ENCODE results near the gene LMO1.

Gene LMO1

DNA sequence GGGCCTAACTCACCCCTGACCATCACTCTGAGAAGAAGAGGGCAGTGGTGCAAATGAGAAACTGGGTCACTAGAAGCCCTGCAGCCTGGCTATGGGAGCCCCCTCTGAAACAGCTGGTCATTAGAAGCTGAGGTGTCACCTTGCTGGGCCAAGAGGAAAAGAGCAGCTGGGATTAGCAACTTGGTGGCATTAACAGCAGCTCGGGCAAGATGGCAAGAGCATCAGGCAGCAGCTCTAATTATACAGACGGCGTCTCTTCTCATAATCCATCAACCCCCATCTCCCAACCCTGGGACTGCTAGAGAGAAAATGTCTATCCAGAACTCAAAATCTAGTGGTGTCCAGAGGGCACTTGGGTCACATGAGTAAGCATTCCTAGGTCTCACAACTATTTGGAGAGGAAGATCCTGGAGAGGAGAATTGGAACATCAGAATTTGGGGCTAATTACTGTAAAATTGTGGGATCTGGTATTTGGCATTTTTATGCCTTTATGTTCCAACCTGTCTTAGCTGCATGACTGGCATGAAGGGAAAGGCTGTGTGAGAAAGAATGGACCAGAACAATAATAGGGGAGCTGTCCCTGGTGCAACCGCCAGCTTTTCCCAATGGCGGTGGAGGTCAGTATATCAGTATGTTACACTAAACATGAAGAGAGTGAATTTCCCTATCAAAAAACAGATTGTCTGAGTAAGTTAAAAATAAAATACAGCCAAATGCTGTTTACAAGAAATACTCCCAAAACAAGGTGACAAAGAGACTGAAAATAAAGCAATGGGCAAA lies 7.6 kb upstream of the LMO1 start:
- no peaks in the 10 kb centered on the region for H4K20me1 ChIP-seq (ENCODE audit: low read depth, low read length)
- no peak overlapping the region for H3K9ac ChIP-seq (ENCODE audit: low read length)
- TF ChIP-seq, protein P1, sequence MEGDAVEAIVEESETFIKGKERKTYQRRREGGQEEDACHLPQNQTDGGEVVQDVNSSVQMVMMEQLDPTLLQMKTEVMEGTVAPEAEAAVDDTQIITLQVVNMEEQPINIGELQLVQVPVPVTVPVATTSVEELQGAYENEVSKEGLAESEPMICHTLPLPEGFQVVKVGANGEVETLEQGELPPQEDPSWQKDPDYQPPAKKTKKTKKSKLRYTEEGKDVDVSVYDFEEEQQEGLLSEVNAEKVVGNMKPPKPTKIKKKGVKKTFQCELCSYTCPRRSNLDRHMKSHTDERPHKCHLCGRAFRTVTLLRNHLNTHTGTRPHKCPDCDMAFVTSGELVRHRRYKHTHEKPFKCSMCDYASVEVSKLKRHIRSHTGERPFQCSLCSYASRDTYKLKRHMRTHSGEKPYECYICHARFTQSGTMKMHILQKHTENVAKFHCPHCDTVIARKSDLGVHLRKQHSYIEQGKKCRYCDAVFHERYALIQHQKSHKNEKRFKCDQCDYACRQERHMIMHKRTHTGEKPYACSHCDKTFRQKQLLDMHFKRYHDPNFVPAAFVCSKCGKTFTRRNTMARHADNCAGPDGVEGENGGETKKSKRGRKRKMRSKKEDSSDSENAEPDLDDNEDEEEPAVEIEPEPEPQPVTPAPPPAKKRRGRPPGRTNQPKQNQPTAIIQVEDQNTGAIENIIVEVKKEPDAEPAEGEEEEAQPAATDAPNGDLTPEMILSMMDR (IDR thresholded peaks at IDR 0.05; ENCODE audit: insufficient read depth, low read length, poor library complexity, severe bottlenecking): no peak
- no peak for TF ChIP-seq EZH2phosphoT487 (conservative IDR thresholded peaks at IDR 0.05; ENCODE audit: low read length)
- H3K27me3 ChIP-seq (ENCODE audit: low read length): no peaks in the 10 kb centered on the region
- no peak overlapping the region for H3K4me3 ChIP-seq (ENCODE audit: insufficient read depth, low read length, poor library complexity, severe bottlenecking)
- no peak overlapping the region for H2AFZ ChIP-seq (ENCODE audit: low read depth, low read length, severe bottlenecking)
- no peaks in the 10 kb centered on the region for H3F3A ChIP-seq (ENCODE audit: insufficient read depth)
- no peak overlapping the region for H3K4me2 ChIP-seq (ENCODE audit: low read depth, low read length, poor library complexity, severe bottlenecking)
- no peaks in the 10 kb centered on the region for H3K9me3 ChIP-seq (ENCODE audit: insufficient read depth, low read length)
- H3K27ac ChIP-seq (ENCODE audit: low read depth, low read length): no peak overlapping the region
- H3K79me2 ChIP-seq (ENCODE audit: insufficient read depth, low read length): no peaks in the 10 kb centered on the region
- no peaks in the 10 kb centered on the region for H3K9me2 ChIP-seq (replicated peaks; ENCODE audit: insufficient read depth, low read length)
- no peaks in the 10 kb centered on the region for H3K36me3 ChIP-seq (ENCODE audit: low read length)

DNA sequence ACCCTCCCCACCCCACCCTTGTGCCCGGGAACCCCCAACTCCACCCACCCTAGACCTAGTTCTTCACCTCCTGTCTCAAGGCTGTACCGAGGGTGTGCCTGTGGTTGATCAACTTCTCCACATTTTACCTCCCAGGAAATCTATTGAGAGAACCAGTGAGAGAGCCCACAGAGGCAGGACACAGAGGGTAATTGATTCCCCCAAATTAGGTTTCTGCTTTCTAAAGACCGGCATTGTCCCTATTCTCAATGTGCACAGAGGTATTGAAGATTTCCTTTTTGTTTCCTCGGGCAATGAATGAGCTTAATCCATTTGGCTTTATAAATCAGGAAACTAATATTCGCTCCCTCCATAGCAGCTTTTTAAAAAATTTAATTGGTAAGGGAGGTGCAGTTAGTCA lies 6.0 kb upstream of the LMO1 start:
- H3K9ac ChIP-seq (ENCODE audit: low read length): no peak overlapping the region

DNA sequence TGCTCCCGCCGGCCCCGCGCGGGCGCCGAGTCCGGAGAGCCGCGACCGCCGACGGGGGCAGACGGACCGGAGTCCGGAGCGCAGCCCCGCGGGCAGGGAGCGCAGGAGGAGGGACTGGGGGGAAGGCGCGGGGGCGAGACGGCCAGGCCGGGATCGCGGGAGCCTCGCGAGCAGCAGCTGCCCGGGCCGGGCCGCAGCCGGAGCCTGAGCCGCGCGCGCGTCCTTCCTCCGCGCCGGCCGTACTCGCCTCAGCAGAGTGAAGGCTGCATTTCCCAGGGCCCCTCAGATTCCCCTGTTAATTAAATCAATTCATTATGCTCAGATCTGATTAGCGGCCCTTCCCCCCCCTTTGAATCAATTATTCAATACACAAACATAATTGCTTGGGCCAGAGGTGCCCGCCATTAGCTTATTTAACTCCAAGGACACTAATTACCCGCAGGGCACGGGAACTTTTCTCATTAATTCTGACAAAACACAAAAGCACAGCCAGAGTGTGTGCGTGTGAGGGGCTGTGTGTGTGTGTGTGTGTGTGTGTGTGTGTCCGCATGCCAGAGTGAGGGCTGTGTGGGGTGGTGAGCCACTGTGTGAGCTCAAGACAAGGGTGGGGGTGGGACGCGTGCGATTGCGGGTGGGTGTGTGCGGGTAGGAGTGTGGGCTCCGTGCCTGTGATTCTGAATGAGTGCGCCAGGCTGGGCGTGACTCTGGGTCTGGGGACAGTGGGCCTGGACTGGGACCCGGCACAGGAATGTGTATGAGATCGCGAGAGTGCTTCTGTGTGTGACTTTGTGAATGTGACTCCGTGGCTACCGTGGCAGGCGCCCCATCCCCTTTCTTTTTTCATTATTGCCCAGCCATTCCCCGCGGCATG lies 5.1 kb upstream of the LMO1 start:
- no peaks in the 10 kb centered on the region for H3F3A ChIP-seq (ENCODE audit: insufficient read depth)
- no peaks in the 10 kb centered on the region for H4K20me1 ChIP-seq (ENCODE audit: low read depth, low read length)
- H3K36me3 ChIP-seq (ENCODE audit: low read length): no peaks in the 10 kb centered on the region
- no peaks in the 10 kb centered on the region for H3K79me2 ChIP-seq (ENCODE audit: insufficient read depth, low read length)
- H3K9me2 ChIP-seq (replicated peaks; ENCODE audit: insufficient read depth, low read length): no peaks in the 10 kb centered on the region
- H3K27ac ChIP-seq (ENCODE audit: low read depth, low read length): no peak overlapping the region
- TF ChIP-seq, protein P1 (IDR thresholded peaks at IDR 0.05; ENCODE audit: insufficient read depth, low read length, poor library complexity, severe bottlenecking): no peak
- TF ChIP-seq EZH2phosphoT487 (conservative IDR thresholded peaks at IDR 0.05; ENCODE audit: low read length): no peak
- no peak overlapping the region for H3K4me3 ChIP-seq (ENCODE audit: insufficient read depth, low read length, poor library complexity, severe bottlenecking)
- H3K9ac ChIP-seq (ENCODE audit: low read length): no peak overlapping the region
- no peak overlapping the region for H3K4me2 ChIP-seq (ENCODE audit: low read depth, low read length, poor library complexity, severe bottlenecking)
- no peaks in the 10 kb centered on the region for H3K27me3 ChIP-seq (ENCODE audit: low read length)
- no peaks in the 10 kb centered on the region for H3K9me3 ChIP-seq (ENCODE audit: insufficient read depth, low read length)
- no peak overlapping the region for H2AFZ ChIP-seq (ENCODE audit: low read depth, low read length, severe bottlenecking)

More for the DNA sequence above, 6.0 kb upstream of the LMO1 start:
- no peak overlapping the region for H3K4me2 ChIP-seq (ENCODE audit: low read depth, low read length, poor library complexity, severe bottlenecking)
- no peaks in the 10 kb centered on the region for H4K20me1 ChIP-seq (ENCODE audit: low read depth, low read length)
- no peak overlapping the region for H3K27ac ChIP-seq (ENCODE audit: low read depth, low read length)
- H3K9me2 ChIP-seq (replicated peaks; ENCODE audit: insufficient read depth, low read length): no peaks in the 10 kb centered on the region
- H3K79me2 ChIP-seq (ENCODE audit: insufficient read depth, low read length): no peaks in the 10 kb centered on the region
- no peaks in the 10 kb centered on the region for H3K36me3 ChIP-seq (ENCODE audit: low read length)
- H3K9me3 ChIP-seq (ENCODE audit: insufficient read depth, low read length): no peaks in the 10 kb centered on the region
- H2AFZ ChIP-seq (ENCODE audit: low read depth, low read length, severe bottlenecking): no peak overlapping the region
- H3K4me3 ChIP-seq (ENCODE audit: insufficient read depth, low read length, poor library complexity, severe bottlenecking): no peak overlapping the region
- H3K27me3 ChIP-seq (ENCODE audit: low read length): no peaks in the 10 kb centered on the region
- no peaks in the 10 kb centered on the region for H3F3A ChIP-seq (ENCODE audit: insufficient read depth)
- TF ChIP-seq, protein P1 (IDR thresholded peaks at IDR 0.05; ENCODE audit: insufficient read depth, low read length, poor library complexity, severe bottlenecking): no peak
- no peak for TF ChIP-seq EZH2phosphoT487 (conservative IDR thresholded peaks at IDR 0.05; ENCODE audit: low read length)
